Sigmoid colon (tissue), 7 donors: ENCODE data around the gene PROM2. TPM values are rescaled to one million over a fixed set of nuclear protein-coding genes. Genes with fewer than 3 reads are reported as not detected.

ENCODE experiments used
- DNase-seq: peaks from one replicate; pipeline ENCODE4 v3.0.0-alpha.2; 2019
- H3K27ac ChIP-seq, 4 donors: fragments of 200-600 bp; sonication (generic); one replicate each; pipeline ENCODE4 v1.5.1; 2016 to 2019; ENCODE audit warnings: mild to moderate bottlenecking in 1 of 4
- H3K27me3 ChIP-seq, 3 donors: fragments of 200-600 bp; sonication (generic); one replicate each; pipeline ENCODE4 v1.5.1; 2019; ENCODE audit warnings: mild to moderate bottlenecking in 1 of 3
- H3K36me3 ChIP-seq, 4 donors: fragments of 200-600 bp; sonication (generic); one replicate each; pipeline ENCODE4 v1.5.1; 2016 to 2019
- H3K4me1 ChIP-seq, 4 donors: fragments of 200-600 bp; sonication (generic); one replicate each; pipeline ENCODE4 v1.5.1; 2017 to 2019
- H3K4me3 ChIP-seq, 4 donors: fragments of 200-600 bp; sonication (generic); one replicate each; pipeline ENCODE4 v1.5.1; 2017 to 2019; ENCODE audit warnings: mild to moderate bottlenecking in 2 of 4, moderate library complexity in 1 of 4
- H3K9me3 ChIP-seq, 4 donors: fragments of 200-600 bp in 3 of 4; sonication (generic) in 3 of 4; one replicate each; pipeline versions ENCODE4 v1.5.1 to v1.6.1; 2013 to 2019
- CTCF ChIP-seq, 4 experiments: fragments of 450-650 bp in 3 of 4; fragments of 200-600 bp in 1 of 4; IDR thresholded peaks; one replicate each; pipeline ENCODE4 v1.5.1; 2016 to 2019; ENCODE audit warnings: antibody characterized with exemption in 4 of 4, mild to moderate bottlenecking in 3 of 4, moderate library complexity in 2 of 4
- EP300 ChIP-seq, 4 donors: sonication (generic); formaldehyde crosslinking; IDR thresholded peaks; one replicate each; pipeline ENCODE4 v1.6.1; 2017; ENCODE audit warnings: antibody characterized with exemption in 4 of 4
- POLR2A ChIP-seq, 2 donors: fragments of 450-650 bp; IDR thresholded peaks; one replicate each; pipeline ENCODE4 v1.6.1; 2016; ENCODE audit warnings: antibody characterized with exemption in 2 of 2, mild to moderate bottlenecking in 2 of 2, moderate library complexity in 2 of 2
- POLR2AphosphoS5 ChIP-seq, 4 donors: sonication (generic); formaldehyde crosslinking; IDR thresholded peaks; one replicate each; pipeline ENCODE4 v1.6.1; 2017; ENCODE audit warnings: antibody characterized with exemption in 4 of 4
- WGBS, 2 donors: extraction: QIAGEN DNeasy Blood & Tissue Kit; methylation state at CpG; one replicate each; pipeline ENCODE4 v1.1.7; 2013; 5-methylcytosine and 5-hydroxymethylcytosine counted together
- intact Hi-C: fragments of 100-400 bp; cut with DNase I; formaldehyde crosslinking; loops from one replicate; pipeline ENCODE4 v1.15.1; 2023
- polyA plus RNA-seq, 3 donors: library from polyadenylated mRNA; stranded (reverse); fragments of 200-250 nt; gene quantifications; one replicate each; pipeline ENCODE4 v1.2.3, GENCODE V29; 2013
- total RNA-seq, 4 donors: library from RNA; depleted of rRNA; stranded (reverse); fragments of >200 nt; gene quantifications; one replicate each; pipeline ENCODE4 v1.1.0, GENCODE V29; 2016
- donor health status: healthy with polysubstance abuse.
- donor health status: Bipolar disorder and iron deficiency.
- donor health status: healthy.

PROM2 gene
- total and polyA plus RNA-seq, 7 donors, result 1.1 to 24.9 (median 2.4) TPM

- Histone ChIP-seq H3K4me3 (no peak overlapping the region), H3K4me1 (peaks cover 0 to 5% (median 0%) of the 10 kb centered on the region in 4 donors), H3K27ac (no peak overlapping the region), H3K36me3 (no peaks in the 10 kb centered on the region), H3K27me3 (no peaks in the 10 kb centered on the region), H3K9me3 (no peaks in the 10 kb centered on the region)
- intact Hi-C loops, result no loop called here
- DNase-seq, result no peak
- WGBS, 2 donors, result 64 to 79% methylated on average over 6 of the region's 6 CpGs
- TF ChIP-seq POLR2AphosphoS5 (IDR thresholded peaks at IDR 0.05) (no peak), EP300 (IDR thresholded peaks at IDR 0.05) (no peak), POLR2A (IDR thresholded peaks at IDR 0.05) (no peak), CTCF (IDR thresholded peaks at IDR 0.05) (no peak)
Observed at GRCh38 chr2:95264624-95265023, 9.6 kb upstream of the PROM2 start.

GRCh38 chr2:95265182-95265581, 9.1 kb upstream of the PROM2 start:
- Histone ChIP-seq H3K27ac (no peak overlapping the region), H3K4me3 (no peak overlapping the region), H3K36me3 (no peaks in the 10 kb centered on the region), H3K27me3 (no peaks in the 10 kb centered on the region), H3K4me1 (peaks cover 0 to 5% (median 0%) of the 10 kb centered on the region in 4 donors), H3K9me3 (no peaks in the 10 kb centered on the region)
- 90 to 93% methylated on average over 4 of the region's 4 CpGs for WGBS, 2 donors
- DNase-seq, result no peak
- intact Hi-C loops, result no loop called here
- TF ChIP-seq EP300 (IDR thresholded peaks at IDR 0.05), result no peak
- TF ChIP-seq POLR2A (IDR thresholded peaks at IDR 0.05), result no peak
- no peak for TF ChIP-seq CTCF (IDR thresholded peaks at IDR 0.05)
- no peak for TF ChIP-seq POLR2AphosphoS5 (IDR thresholded peaks at IDR 0.05)

GRCh38 chr2:95266781-95267430, 7.3 kb upstream of the PROM2 start:
- H3K36me3 ChIP-seq, result no peaks in the 10 kb centered on the region
- no peak overlapping the region for H3K4me3 ChIP-seq
- TF ChIP-seq POLR2AphosphoS5 (IDR thresholded peaks at IDR 0.05) (no peak), EP300 (IDR thresholded peaks at IDR 0.05) (no peak), CTCF (IDR thresholded peaks at IDR 0.05) (no peak), POLR2A (IDR thresholded peaks at IDR 0.05) (no peak)
- peaks cover 0 to 5% (median 0%) of the 10 kb centered on the region in 4 donors for H3K4me1 ChIP-seq
- H3K27ac ChIP-seq, result no peak overlapping the region
- intact Hi-C loops, result no loop called here
- H3K27me3 ChIP-seq, result no peaks in the 10 kb centered on the region
- WGBS, 2 donors, result 76 to 85% methylated on average over 10 of the region's 10 CpGs
- no peak for DNase-seq
- no peaks in the 10 kb centered on the region for H3K9me3 ChIP-seq

GRCh38 chr2:95267458-95268210, 6.6 kb upstream of the PROM2 start:
- no peak for DNase-seq
- Histone ChIP-seq H3K4me3 (no peak overlapping the region), H3K9me3 (no peaks in the 10 kb centered on the region), H3K27me3 (no peaks in the 10 kb centered on the region), H3K36me3 (no peaks in the 10 kb centered on the region), H3K27ac (no peak overlapping the region), H3K4me1 (peaks cover 0 to 5% (median 0%) of the 10 kb centered on the region in 4 donors)
- WGBS, 2 donors, result 63 to 79% methylated on average over 11 of the region's 11 CpGs
- intact Hi-C loops, result no loop called here
- TF ChIP-seq CTCF (IDR thresholded peaks at IDR 0.05), result no peak
- no peak for TF ChIP-seq POLR2A (IDR thresholded peaks at IDR 0.05)
- no peak for TF ChIP-seq EP300 (IDR thresholded peaks at IDR 0.05)
- TF ChIP-seq POLR2AphosphoS5 (IDR thresholded peaks at IDR 0.05), result no peak
